MM.1S (cell line): ENCODE results near the gene SPINT4.
"Not testable (repeated sequence)": the region's sequence is repeated elsewhere in the genome, so short reads cannot be mapped to it uniquely, and the experiment has no call there.

Experiments used
- DNase-seq: peaks from one replicate; pipeline ENCODE4 v3.0.0-alpha.2; 2015
- H2AFZ ChIP-seq: fragments of 300-600 bp; sonication (generic); 2 replicates; pipeline ENCODE4 v1.6.0; 2016; ENCODE audit warnings: antibody characterized with exemption, low read length
- H3F3A ChIP-seq: fragments of 300-600 bp; sonication (generic); 2 replicates; pipeline ENCODE4 v1.6.1; 2016; ENCODE audit warnings: mild to moderate bottlenecking, antibody characterized with exemption, low read length, moderate library complexity, mixed read lengths; ENCODE audit not compliant: insufficient read depth
- H3K27ac ChIP-seq: fragments of 300-600 bp; sonication (generic); 2 replicates; pipeline ENCODE4 v1.5.1; 2016; ENCODE audit warnings: mild to moderate bottlenecking, low read length
- H3K27me3 ChIP-seq: fragments of 300-600 bp; sonication (generic); replicated peaks from 2 replicates; pipeline ENCODE4 v1.6.0; 2016; ENCODE audit warnings: low read length; ENCODE audit not compliant: insufficient read depth
- H3K36me3 ChIP-seq: fragments of 300-600 bp; sonication (generic); replicated peaks from 2 replicates; pipeline ENCODE4 v1.6.1; 2016; ENCODE audit warnings: mild to moderate bottlenecking, low read length, mixed read lengths; ENCODE audit not compliant: insufficient read depth
- H3K4me1 ChIP-seq: fragments of 300-600 bp; sonication (generic); 2 replicates; pipeline ENCODE4 v1.6.1; 2016; ENCODE audit warnings: low read length, mixed read lengths
- H3K4me2 ChIP-seq: fragments of 300-600 bp; sonication (generic); 2 replicates; pipeline ENCODE4 v1.6.0; 2016; ENCODE audit warnings: low read depth, low read length
- H3K4me3 ChIP-seq: fragments of 300-600 bp; sonication (generic); 2 replicates; pipeline ENCODE4 v1.5.1; 2016; ENCODE audit warnings: low read length, mixed read lengths
- H3K79me2 ChIP-seq: fragments of 300-600 bp; sonication (generic); 2 replicates; pipeline ENCODE4 v1.6.1; 2016; ENCODE audit warnings: mixed run types, low read length, mixed read lengths
- H3K9ac ChIP-seq: fragments of 300-600 bp; sonication (generic); 2 replicates; pipeline ENCODE4 v1.6.1; 2016; ENCODE audit warnings: low read length, mixed read lengths
- H3K9me2 ChIP-seq: fragments of 300-600 bp; sonication (generic); replicated peaks from 2 replicates; pipeline ENCODE4 v1.6.1; 2016; ENCODE audit warnings: mild to moderate bottlenecking, low read length, mixed read lengths; ENCODE audit not compliant: insufficient read depth
- H3K9me3 ChIP-seq: fragments of 300-600 bp; sonication (generic); replicated peaks from 2 replicates; pipeline ENCODE4 v1.6.1; 2016; ENCODE audit warnings: mild to moderate bottlenecking, low read length, mixed read lengths; ENCODE audit not compliant: insufficient read depth
- H4K20me1 ChIP-seq: fragments of 300-600 bp; sonication (generic); 2 replicates; pipeline ENCODE4 v1.6.1; 2016; ENCODE audit warnings: mild to moderate bottlenecking, low read length, moderate library complexity, mixed read lengths; ENCODE audit not compliant: insufficient read depth
- EZH2 ChIP-seq: fragments of 300-600 bp; sonication (generic); optimal IDR thresholded peaks from 2 replicates; pipeline ENCODE3; 2017; ENCODE audit warnings: low read depth, mild to moderate bottlenecking, antibody characterized with exemption, low read length, mixed read lengths
- EZH2phosphoT487 ChIP-seq: fragments of 300-600 bp; sonication (generic); IDR thresholded peaks from 2 replicates; pipeline ENCODE4 v1.6.1; 2018; ENCODE audit warnings: antibody characterized with exemption, low read length
- TF ChIP-seq, protein P1 (sequence below): fragments of 300-600 bp; sonication (generic); IDR thresholded peaks from 2 replicates; pipeline ENCODE4 v1.5.1; 2016; ENCODE audit warnings: antibody characterized with exemption, low read length, mixed read lengths

The SPINT4 gene

DNA sequence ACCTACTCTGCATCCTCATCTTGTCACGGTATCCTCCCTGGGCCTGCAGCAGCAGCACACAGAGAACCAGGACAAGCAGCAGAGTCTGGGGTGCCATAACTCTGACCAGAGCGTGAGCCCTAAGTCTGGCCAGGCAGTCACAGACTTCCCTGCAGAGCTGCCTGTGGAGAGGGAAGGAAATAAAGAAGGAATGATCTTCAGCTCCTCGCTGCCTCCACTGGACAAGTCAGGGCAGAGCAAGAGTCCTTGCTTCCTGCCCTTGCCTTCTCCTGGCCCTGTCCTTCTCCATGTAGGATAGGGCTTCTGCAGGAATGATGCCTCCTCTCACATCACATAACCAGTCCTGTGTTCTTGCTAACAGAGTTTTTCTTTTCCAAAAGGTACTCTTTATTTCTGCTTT, 36.3 kb upstream of the SPINT4 start:
- H4K20me1 ChIP-seq = no peaks in the 10 kb centered on the region
- no peaks in the 10 kb centered on the region for H3K79me2 ChIP-seq
- no peaks in the 10 kb centered on the region for H3K9me2 ChIP-seq
- H3K4me1 ChIP-seq = no peaks in the 10 kb centered on the region
- H3K27me3 ChIP-seq = no peaks in the 10 kb centered on the region
- H3K9me3 ChIP-seq = no peaks in the 10 kb centered on the region
- H3F3A ChIP-seq = no peaks in the 10 kb centered on the region
- no peak overlapping the region for H3K27ac ChIP-seq
- H3K4me3 ChIP-seq = no peak overlapping the region
- no peak for TF ChIP-seq EZH2
- TF ChIP-seq, protein P1, sequence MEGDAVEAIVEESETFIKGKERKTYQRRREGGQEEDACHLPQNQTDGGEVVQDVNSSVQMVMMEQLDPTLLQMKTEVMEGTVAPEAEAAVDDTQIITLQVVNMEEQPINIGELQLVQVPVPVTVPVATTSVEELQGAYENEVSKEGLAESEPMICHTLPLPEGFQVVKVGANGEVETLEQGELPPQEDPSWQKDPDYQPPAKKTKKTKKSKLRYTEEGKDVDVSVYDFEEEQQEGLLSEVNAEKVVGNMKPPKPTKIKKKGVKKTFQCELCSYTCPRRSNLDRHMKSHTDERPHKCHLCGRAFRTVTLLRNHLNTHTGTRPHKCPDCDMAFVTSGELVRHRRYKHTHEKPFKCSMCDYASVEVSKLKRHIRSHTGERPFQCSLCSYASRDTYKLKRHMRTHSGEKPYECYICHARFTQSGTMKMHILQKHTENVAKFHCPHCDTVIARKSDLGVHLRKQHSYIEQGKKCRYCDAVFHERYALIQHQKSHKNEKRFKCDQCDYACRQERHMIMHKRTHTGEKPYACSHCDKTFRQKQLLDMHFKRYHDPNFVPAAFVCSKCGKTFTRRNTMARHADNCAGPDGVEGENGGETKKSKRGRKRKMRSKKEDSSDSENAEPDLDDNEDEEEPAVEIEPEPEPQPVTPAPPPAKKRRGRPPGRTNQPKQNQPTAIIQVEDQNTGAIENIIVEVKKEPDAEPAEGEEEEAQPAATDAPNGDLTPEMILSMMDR = no peak
- TF ChIP-seq EZH2phosphoT487 = no peak
- H2AFZ ChIP-seq = no peak overlapping the region
- H3K9ac ChIP-seq = no peak overlapping the region
- DNase-seq = no peak
- no peaks in the 10 kb centered on the region for H3K36me3 ChIP-seq
- H3K4me2 ChIP-seq = no peak overlapping the region

DNA sequence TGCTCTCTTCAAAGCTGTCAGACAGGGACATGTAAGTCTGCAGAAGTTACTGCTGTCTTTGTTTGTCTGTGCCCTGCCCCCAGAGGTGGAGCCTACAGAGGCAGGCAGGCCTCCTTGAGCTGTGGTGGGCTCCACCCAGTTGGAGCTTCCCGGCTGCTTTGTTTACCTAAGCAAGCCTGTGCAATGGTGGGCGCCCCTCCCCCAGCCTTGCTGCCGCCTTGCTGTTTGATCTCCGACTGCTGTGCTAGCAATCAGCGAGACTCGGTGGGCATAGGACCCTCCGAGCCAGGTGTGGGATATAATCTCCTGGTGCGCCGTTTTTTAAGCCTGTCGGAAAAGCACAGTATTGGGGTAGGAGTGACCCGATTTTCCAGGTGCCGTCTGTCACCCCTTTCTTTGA, 28.8 kb upstream of the SPINT4 start:
- H3F3A ChIP-seq, H3K9me3 ChIP-seq, H3K4me2 ChIP-seq, H3K79me2 ChIP-seq, H3K4me3 ChIP-seq, H3K27ac ChIP-seq, H3K36me3 ChIP-seq, H3K9me2 ChIP-seq, DNase-seq, H4K20me1 ChIP-seq, H3K4me1 ChIP-seq, H3K9ac ChIP-seq, H2AFZ ChIP-seq, H3K27me3 ChIP-seq: not testable (repeated sequence)

DNA sequence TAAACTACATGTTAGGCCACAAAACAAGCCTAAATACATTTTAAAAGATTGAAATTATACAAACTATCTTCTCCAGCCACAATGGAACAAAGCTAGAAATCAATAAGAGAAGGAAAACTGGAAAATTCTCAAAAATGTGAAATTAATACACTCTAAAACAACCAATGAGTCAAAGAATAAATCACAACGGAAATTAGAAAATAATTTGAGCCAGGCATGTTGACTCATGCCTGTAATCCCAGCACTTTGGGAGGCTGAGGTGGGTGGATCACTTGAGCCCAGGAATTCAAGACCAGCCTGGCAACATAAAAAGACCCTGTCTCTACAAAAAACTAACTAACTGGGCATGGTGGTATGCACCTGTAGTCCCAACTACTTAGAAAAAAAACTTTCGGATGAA, 26.7 kb upstream of the SPINT4 start:
- no peak overlapping the region for H3K4me3 ChIP-seq
- no peaks in the 10 kb centered on the region for H3K4me1 ChIP-seq
- H2AFZ ChIP-seq = no peak overlapping the region
- H3K27me3 ChIP-seq = no peaks in the 10 kb centered on the region
- no peaks in the 10 kb centered on the region for H3K79me2 ChIP-seq
- no peaks in the 10 kb centered on the region for H3F3A ChIP-seq
- H3K9me2 ChIP-seq = no peaks in the 10 kb centered on the region
- H3K9ac ChIP-seq = no peak overlapping the region
- H3K4me2 ChIP-seq = no peak overlapping the region
- TF ChIP-seq, protein P1 = no peak
- TF ChIP-seq EZH2 (no peak), EZH2phosphoT487 (no peak)
- H3K9me3 ChIP-seq = no peaks in the 10 kb centered on the region
- no peaks in the 10 kb centered on the region for H4K20me1 ChIP-seq
- no peak for DNase-seq
- H3K36me3 ChIP-seq = no peaks in the 10 kb centered on the region
- no peak overlapping the region for H3K27ac ChIP-seq

DNA sequence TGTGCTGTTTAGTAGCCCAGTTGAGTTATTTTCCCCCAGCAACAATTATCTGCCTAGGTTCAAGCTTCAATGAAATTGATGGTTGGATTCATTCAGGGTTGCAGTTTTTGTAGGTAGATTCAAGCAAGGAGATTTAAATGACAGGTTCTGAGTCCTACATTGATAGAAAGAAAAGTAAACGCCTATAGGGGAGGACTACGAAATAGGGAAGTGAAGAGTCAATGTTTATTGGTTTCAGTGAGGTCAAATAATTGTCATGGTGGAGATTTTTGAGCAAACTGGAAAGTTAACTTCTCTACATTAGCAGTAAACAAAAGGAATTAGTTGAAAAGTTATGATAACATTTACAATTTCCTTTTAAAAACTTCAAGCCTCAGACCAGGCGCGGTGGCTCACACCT, 21.0 kb upstream of the SPINT4 start:
- Histone ChIP-seq H3K9ac (no peak overlapping the region), H2AFZ (no peak overlapping the region), H3F3A (no peaks in the 10 kb centered on the region), H3K27me3 (no peaks in the 10 kb centered on the region), H3K4me3 (no peak overlapping the region), H3K4me1 (no peaks in the 10 kb centered on the region), H3K79me2 (no peaks in the 10 kb centered on the region), H4K20me1 (no peaks in the 10 kb centered on the region), H3K4me2 (no peak overlapping the region), H3K9me3 (no peaks in the 10 kb centered on the region), H3K36me3 (no peaks in the 10 kb centered on the region), H3K9me2 (no peaks in the 10 kb centered on the region), H3K27ac (no peak overlapping the region)
- DNase-seq = no peak
- TF ChIP-seq EZH2phosphoT487 (no peak), EZH2 (no peak)
- TF ChIP-seq, protein P1 = no peak
